Sciatic nerve (tissue), 2 donors: Measurements from ENCODE around the gene KRTAP4-16. TPM values are rescaled to one million over a fixed set of nuclear protein-coding genes. Genes with fewer than 3 reads are reported as not detected.
"Not testable (repeated sequence)": the region's sequence is repeated elsewhere in the genome, so short reads cannot be mapped to it uniquely, and the experiment has no call there.

Experiments used
- ATAC-seq: fragments of 200-7000 bp; cut with Tn5 transposase; one replicate; pipeline ENCODE4 v1.9.1; 2020; ENCODE audit warnings: mild to moderate bottlenecking, moderate library complexity
- DNase-seq: peaks from one replicate; pipeline ENCODE4 v3.0.0-alpha.2; 2020; ENCODE audit warnings: low spot score
- intact Hi-C: fragments of 100-400 bp; cut with DNase I; formaldehyde crosslinking; loops from one replicate; pipeline ENCODE4 v1.14.2; 2022
- total RNA-seq: library from RNA; stranded (reverse); fragmentation: NEBNext Ultra II Directional; extraction: Animal tissue kit (Norgen Biotek cat#: 25700); gene quantifications from one replicate; pipeline ENCODE4 v1.2.1, GENCODE V29; 2021
- donor health status: DM: no; HTN: no; CAD: no.
- donor health status: DM: no; HTN: no; CAD: no.

The KRTAP4-16 gene
- total RNA-seq, 1 donor from 2014 or later: not detected

DNA sequence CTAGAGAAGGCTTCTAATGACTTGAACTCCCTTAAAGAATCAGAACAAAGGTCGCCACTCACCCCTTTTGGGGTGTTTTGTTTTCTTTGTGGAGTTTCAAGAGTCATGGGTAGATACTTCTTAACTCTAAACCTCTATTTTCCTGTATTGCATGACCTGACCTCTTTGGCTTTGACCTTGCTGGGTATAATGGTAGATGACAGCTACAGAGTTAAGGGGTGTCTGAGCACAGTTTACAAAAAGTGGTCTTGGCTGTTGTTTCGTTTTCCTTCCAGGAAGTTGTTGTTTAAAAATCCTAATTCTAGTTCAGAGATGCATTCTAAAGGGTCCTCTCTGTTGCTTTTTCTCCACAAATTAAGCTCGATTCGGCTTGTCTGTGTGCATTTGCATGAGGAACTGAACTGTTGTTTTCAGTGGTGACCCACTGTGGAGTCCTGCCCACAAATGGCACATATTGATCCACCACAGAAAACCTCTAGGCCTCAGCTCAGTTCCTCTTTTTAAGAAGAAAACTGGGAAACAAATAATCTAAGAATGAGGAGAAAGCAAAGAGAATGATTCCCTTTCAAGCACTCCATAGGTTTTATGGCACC, 13.2 kb downstream of the KRTAP4-16 start:
- DNase-seq, ATAC-seq, intact Hi-C loops: not testable (repeated sequence)

DNA sequence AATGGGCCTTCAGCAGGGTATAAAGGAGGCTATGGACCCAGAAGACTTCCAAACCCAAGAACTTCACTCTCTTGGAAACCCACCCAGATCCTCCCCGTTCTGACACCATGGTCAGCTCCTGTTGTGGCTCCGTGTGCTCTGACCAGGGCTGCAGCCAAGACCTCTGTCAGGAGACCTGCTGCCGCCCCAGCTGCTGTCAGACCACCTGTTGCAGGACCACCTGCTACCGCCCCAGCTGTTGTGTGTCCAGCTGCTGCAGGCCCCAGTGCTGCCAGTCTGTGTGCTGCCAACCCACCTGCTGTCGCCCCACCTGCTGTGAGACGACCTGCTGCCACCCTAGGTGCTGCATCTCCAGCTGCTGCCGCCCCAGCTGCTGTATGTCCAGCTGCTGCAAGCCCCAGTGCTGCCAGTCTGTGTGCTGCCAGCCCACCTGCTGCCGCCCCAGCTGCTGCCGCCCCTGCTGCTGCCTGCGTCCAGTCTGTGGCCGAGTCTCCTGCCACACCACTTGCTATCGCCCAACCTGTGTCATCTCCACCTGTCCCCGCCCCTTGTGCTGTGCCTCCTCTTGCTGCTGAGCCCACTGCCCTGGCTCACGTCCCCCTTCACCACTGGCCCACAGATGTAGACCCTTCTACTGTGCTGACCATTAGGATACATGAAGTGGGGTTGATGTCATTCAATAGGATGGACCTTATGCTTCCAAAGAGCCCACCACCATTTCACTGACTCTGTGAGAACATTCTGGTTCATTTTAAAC, 17.7 kb downstream of the KRTAP4-16 start, which contains the start of gene KRTAP4-7:
Gene KRTAP4-7, plus strand, starts transcription at position 51 of the 757 bp plus-strand sequence. Its CDS starts 57 bp downstream, at position 108.
- ATAC-seq, intact Hi-C loops, DNase-seq: not testable (repeated sequence)

DNA sequence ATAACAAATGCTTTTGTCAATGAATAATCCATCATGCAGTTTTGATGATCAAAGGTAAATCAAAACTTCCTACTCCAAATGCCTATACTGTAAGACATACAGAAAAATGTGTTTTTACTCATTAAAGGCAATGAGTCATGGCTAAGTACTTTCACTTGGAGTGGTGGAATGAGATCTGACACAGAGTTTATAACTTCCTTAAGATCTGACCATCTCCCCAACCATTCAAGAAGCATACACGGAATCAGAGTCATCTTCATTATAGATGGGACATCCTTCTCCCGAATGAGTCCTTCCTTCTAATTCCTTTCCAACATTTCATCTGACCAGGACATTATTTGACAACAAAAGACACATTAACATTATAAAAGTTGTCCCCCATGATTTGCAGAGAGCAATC, 18.6 kb downstream of the KRTAP4-16 start:
- intact Hi-C loops, ATAC-seq, DNase-seq: not testable (repeated sequence)

DNA sequence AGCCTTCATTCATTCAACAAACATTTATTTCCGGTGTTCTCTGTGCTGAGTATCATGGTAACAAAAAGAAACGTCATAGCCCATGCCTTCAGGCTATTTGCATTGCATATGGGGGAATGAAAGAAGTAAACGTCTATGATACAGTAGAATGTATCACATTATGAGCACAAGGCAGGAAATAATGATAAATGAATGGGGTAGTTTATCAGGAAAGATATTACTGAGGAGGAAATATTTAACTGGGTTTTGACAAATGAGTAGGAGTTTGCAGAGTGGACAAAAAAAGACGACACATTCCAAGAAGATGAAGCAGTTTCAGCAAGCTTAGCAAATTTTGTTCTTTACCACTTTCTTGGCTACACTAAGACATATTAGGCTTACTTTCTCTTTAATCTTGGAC, 19.4 kb downstream of the KRTAP4-16 start:
- no peak for ATAC-seq
- intact Hi-C loops: no loop called here
- no peak for DNase-seq

DNA sequence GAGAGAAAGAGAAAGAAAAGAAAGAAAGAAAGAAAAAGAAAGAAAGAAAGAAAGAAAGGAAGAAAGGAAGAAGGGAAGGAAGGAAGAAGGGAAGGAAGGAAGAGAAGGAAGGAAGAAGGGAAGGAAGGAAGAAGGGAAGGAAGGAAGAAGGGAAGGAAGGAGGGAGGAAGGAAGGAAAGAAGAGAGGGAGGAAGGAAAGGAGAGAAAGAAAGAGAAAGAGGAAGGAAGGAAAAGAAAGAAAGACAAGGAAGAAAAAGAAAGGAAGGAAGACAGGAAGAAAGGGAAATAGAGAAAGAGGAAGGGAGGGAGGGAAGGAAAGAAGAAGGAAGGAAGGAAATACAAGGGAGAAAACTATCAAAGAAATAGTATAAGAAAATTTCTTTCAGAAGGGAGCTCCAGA, 25.2 kb downstream of the KRTAP4-16 start:
- ATAC-seq (no peak), DNase-seq (no peak)
- intact Hi-C loops: no loop called here

DNA sequence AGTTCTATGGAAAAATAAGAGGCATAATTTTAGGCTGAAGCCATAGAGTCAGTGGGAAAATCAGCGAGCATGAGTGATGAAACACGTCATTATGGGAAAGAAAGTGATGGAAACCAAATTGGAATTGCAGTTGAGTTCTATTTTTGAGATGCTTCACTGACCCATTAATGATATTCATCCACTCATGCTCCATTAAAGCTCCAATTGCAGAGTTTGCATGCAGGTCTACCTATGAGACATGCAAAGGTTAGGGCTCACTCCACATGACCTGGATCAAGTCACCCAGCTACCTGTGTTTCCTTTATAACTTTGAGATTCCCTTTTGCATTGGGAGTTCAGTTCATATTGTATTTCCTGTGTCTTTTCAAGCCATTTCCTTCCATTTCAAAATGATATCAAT, 28.3 kb downstream of the KRTAP4-16 start:
- intact Hi-C loops: no loop called here
- ATAC-seq (no peak), DNase-seq (no peak)

DNA sequence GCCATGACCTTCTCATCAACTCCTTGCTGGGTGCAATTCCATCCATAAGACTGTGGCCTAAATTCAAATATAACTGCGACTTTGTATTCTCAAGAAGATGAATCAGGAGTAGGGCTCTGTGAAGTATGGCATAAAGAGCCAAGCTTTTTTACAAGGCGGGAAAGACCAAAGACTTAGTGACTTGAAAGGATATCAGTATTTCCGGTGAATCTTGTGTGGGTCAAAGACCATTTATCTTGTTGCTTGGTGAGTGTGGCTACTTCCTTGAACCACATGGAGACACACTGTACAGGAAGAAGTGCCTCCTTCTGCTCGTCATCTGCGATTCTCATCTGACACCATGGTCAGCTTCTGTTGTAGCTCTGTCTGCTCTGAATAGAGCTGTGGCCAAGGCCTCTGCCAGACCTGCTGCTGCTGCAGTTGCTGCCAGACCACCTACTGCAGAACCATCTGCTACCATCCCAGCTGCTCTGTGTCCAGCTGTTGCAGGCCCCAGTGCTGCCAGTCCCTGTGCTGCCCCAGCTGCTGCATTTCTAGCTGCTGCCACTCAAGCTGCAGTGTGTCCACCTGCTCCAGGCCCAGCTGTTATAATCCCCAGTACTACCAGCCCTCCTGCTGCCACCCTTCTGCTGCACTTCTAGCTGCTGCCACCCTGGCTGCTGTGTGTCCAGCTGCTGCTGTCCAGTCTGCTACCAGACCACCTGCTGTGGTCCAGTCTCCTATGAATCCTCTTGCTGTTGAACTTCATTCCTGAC, 30.2 kb downstream of the KRTAP4-16 start:
- no peak for ATAC-seq

DNA sequence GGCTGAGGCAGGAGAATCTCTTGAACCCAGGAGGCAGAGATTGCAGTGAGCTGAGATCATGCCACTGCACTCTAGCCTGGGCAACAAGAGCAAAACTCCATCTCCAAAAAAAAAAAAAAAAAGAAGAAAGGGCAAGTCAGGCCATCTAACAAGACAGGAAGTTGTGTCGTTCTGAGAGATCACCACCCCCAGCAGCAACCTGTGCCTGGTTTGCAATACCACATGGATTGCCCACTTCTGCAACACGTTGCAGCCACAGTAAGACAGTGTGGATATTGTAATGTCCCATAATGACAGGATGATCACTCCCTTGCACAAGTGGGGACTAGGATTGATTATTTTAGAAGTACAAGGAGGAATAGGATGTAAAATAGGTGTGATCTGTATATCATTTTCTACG, 33.0 kb downstream of the KRTAP4-16 start:
- intact Hi-C loops: no loop called here
- no peak for DNase-seq
- ATAC-seq: no peak

More for the DNA sequence above, 30.2 kb downstream of the KRTAP4-16 start:
- intact Hi-C loops: no loop called here
- no peak for DNase-seq

DNA sequence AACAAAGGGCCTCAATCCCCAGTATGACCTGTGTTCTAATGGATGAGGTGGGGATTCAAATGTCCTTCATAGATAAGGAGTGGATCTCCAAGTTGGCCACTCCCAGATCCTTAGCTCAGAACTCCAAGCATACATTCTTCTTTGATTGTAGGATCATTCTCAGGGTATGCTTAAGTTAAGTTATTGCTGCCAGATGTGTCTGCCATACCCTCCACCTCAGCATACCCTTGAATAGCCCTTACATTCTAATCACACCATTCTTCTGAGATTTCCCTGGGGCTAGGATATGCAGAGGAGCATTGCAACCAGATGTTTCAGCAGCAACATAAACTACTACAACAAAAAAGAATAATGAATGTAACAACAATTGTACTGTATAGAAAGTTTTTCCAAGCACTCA, 34.7 kb downstream of the KRTAP4-16 start:
- no peak for ATAC-seq
- intact Hi-C loops: no loop called here

DNA sequence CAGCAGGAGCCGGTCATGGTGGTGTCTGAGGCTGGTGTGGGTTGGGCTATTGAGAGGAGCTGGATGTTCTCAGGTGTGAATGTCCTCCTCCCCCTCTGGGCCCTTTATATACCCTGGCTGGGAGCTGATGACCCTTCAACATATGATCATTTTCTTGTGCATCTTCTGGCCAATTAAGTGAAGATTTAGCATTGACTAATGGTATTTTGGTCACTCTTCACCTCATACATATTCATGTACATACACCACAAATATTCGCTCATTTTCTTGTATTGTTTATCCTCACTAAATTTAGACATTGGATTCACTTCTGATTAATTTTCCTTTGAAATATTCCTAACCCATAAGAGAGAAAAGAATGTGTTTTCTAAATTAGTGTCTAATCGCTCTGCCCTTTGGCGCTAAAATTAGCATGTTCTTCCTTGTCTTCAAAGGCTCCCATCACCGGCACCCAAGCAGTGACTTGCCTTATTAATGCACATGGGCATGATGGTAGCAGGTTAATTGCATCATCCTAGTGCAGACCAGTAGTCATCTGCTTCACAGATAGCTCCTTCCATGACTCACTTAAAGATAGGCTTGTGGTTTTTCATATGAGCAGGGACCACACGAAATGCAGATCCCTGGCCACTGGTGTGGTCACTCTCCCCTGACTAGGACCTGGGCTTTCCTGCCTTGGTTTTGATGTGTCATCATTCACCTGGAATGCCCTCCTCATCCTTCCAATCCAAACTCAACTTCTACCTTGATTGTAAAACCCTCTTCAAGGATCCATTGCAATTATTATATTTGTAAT, 36.0 kb downstream of the KRTAP4-16 start, which contains the start of gene KRTAP2-4:
Gene KRTAP2-4, minus strand, starts transcription at position 51 of the 796 bp plus-strand sequence. Its CDS starts 34 bp downstream, at position 17.
- intact Hi-C loops: no loop called here
- DNase-seq (no peak), ATAC-seq (no peak)

More for the DNA sequence above, 34.7 kb downstream of the KRTAP4-16 start:
- no peak for DNase-seq

DNA sequence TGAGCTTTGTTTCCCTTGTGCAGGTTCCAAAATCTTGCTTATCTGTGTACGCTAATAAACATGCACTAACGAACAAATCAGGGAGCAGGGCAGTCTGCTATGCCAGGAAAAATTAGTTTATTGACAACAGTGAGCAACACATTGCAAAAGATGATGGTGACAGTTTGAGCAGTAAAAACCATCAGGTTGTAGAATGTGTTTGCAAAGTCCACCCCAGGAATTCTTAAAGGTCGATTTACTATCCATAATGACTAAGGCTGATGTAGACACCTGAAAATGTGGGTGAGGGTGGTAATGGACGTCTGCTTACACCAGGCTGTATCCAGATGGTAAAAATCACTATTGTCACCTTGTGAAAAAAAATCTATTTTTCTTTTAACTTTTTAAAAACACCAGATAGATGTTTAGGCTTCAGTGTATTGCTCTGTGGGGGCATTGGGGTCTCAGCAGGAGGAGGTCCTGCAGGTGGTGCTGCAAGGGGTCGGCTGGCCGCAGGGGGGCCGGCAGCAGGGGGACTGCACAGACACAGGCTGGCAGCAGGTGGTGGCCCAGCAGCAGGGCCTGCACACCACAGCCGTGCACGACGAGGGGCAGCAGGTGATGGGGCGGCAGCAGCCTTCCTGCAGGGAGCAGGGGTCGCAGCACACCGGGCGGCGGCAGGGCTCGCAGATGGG, 36.9 kb downstream of the KRTAP4-16 start:
- not testable (repeated sequence) for ATAC-seq

DNA sequence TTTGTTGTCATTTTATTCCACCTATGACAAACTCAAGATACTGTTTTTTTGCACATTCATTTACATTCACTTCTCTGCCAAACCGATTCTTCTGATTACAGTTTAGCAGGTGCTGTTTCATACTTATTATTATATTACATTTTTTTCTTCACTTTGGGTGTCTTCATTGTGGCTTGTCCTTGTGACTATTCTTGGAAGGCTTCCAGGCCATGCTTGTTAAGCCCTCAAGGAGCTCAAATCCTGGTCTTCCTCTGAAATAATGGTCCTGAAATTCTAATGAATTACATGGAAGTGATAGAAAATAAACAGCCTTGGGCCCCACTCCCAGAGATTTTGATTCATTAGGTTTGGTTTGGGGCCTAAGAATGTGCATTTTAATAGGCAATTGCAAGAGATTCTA, 37.7 kb downstream of the KRTAP4-16 start:
- DNase-seq: no peak
- ATAC-seq: no peak
- intact Hi-C loops: no loop called here

More for the DNA sequence above, 36.9 kb downstream of the KRTAP4-16 start:
- DNase-seq, intact Hi-C loops: not testable (repeated sequence)

DNA sequence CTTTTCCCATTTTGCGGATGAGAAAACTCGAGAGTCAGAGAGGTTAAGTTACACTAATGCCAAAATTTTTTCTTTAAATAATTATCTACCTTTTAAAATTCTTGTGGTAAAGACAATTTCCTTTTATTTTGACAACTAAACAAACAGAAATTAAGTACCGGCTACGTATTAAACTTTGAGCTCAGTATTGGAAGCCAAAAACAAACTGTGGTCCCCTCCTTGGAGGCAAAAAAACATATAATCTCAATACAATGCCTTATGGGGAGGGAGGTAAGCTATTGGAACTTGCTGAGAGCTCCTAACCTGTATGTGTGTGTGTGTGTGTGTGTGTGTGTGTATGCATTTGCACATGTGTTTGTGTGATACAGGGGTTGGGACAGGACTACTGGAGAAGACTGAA, 38.6 kb downstream of the KRTAP4-16 start:
- DNase-seq (no peak), ATAC-seq (no peak)
- intact Hi-C loops: no loop called here

DNA sequence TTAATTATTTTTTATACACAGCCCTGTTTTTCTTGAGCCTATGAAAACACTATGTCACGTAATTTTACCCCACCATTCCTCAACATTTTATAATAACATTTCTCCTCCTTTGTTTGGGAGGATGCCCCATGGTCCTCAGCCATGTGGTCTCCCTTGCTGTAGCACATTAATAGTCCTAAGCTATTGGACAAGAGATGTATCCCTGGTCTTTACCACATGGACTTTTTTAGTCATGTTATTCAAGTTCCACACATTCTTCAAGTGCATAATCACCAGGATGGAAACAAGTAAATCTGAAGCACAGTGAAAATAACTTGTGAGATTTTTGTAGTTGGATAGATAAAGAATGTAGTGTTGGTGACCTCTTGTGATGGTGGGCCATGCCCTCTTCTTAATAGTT, 40.0 kb downstream of the KRTAP4-16 start:
- intact Hi-C loops: no loop called here
- peak; percentile 67 for ATAC-seq

DNA sequence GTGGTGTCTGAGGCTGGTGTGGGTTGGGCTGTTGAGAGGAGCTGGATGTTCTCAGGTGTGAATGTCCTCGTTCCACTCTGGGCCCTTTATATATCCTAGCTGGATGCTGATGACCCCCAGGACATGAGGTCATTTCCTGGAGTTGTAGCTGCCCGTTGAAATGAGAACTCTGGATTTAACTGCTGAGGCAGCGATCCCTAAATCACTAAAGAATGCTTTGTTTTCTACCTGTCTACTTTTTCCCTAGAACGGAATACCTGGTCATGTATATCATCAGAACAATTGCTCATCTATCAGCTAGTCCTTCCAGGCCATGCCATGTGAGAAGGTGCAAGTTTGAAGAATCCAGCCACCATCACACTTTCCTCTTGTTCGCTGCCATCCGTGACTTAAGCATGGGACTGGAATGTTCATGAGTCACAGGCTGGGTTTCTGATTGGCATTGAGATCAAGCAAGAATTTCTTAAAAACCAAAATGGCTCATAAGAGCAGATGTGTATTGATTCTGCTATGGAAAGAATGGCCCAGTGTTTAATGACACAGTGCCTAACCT, 41.9 kb downstream of the KRTAP4-16 start, which contains the start of gene KRTAP2-3:
Gene KRTAP2-3, minus strand, starts transcription at position 63 of the 553 bp plus-strand sequence. CDS start 64 bp downstream, outside the sequence.
- DNase-seq (no peak), ATAC-seq (no peak)
- intact Hi-C loops: no loop called here

More for the DNA sequence above, 40.0 kb downstream of the KRTAP4-16 start:
- no peak for DNase-seq

DNA sequence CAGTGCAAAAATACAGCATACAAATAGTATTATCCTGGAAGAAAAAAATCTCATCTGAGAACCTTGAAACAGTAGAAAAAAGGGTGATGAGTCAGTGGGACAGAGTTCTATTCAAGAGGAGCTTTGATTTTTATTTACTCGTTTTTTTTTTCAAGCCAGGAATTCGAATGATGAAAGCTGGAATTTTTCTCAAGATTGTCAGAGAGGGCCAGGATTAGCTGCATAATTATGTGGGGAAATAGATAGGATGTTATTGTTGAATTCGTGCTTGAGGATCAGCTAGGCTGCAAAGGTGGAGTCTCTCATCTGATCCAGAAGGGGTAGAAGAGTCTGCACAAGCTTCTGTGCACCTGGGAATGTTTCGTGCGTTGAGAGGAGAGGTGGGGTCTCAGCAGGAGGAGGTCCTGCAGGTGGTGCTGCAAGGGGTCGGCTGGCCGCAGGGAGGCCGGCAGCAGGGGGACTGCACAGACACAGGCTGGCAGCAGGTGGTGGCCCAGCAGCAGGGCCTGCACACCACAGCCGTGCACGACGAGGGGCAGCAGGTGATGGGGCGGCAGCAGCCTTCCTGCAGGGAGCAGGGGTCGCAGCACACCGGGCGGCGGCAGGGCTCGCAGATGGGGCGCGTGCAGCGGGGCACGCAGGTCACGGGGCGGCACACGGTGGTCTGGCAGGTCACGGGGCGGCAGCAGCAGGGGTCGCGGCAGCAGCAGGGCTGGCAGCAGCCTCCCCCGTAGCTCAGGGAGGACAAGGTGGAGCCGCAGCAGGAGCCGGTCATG, 42.5 kb downstream of the KRTAP4-16 start:
- ATAC-seq, intact Hi-C loops, DNase-seq: not testable (repeated sequence)

DNA sequence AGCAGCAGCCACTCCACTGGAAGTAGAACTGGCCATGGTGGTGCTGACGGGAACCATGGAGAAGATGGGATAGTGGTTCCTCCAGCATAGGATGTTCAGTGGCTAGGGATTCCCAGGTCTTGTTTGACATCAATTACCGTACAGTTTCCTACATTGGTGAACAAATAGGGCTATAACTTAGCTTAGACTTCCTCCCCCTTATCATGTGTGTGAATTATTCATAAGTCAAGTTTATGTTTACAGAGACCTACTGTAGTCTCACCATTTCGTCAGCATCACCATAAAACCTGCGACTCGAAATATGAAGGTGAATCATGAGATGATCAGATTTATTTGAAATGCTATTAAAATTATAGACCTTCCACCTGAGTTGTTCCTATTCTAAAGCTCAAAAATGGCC, 43.3 kb downstream of the KRTAP4-16 start:
- DNase-seq (no peak), ATAC-seq (no peak)
- intact Hi-C loops: no loop called here
